Right renal cortex interstitium (tissue), 3 donors: ENCODE results near the gene IL1RAPL1. TPM values are rescaled to one million over a fixed set of nuclear protein-coding genes. Genes with fewer than 3 reads are reported as not detected.

Experiments used
- DNase-seq, 3 donors: peaks; one replicate each; pipeline ENCODE4 v3.0.0-alpha.2; 2013; ENCODE audit warnings: low read depth in 3 of 3, low spot score in 2 of 3
- polyA plus RNA-seq, 3 donors: library from polyadenylated mRNA; unstranded; fragments of 120-200 nt; gene quantifications; one replicate each; pipeline ENCODE4 v1.2.1, GENCODE V29; 2013; ENCODE audit not compliant: insufficient read length in 3 of 3

The IL1RAPL1 gene
- polyA plus RNA-seq, 3 donors: 2.3 to 3.6 (median 2.7) TPM

- DNase-seq: no peak
These were observed 999.9 kb downstream of the IL1RAPL1 start for GRCh38 chrX:29587107-29587506.

DNA sequence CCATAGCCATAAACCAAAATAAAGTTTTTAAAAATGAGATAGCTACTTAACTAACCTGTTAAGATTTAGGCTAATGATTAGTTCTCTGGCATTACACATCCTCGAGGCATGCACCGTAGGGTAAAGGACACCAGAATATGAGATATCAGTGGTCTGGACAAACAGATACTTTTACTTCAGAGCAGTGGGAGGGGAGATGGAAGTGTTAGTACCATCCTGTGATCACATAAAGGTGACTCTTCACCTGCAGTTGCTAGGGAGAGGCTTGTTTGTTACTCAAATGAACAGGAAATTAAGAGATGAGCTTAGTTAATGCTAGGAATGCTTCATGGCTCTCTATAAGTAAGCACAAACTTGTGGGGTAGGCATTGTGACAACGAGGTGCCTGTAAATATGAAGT, 1003.7 kb downstream of the IL1RAPL1 start:
- DNase-seq: no peak

DNA sequence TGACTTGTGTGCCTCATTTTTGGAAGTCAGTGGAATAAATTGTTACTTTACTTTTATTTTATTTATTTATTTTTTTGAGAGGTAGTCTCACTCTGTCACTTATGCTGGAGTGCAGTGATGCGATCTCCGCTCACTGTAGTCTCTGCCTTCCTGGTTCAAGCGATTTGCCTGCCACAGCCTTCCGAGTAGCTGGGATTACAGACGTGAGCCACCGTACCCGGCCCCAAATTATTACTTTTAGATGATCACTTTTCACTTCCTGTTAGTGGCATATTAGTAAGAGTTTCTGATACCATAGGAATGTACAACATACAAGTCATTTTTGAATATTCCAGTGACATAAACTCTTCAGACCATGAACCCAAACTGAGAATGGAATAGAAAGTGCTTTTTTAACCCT, 1017.1 kb downstream of the IL1RAPL1 start:
- DNase-seq: no peak

DNA sequence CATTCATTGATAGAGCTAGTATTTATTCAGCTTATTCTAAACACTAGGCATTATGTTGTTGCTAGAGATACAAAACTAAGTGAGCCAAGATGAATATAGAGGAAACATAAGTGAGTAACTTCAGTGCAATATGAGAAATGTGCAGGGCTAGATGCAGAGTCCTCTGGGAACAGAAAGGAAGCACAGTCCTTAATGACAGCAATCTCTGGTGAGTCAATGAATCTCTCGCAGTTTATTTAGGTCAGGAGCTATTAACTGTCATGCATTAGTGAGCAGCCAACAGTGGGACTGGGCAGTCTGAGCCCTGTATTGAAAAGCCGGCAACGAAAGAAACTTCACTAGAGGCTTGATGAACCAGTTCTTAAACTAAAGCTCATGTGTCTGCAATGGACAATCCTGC, 1030.0 kb downstream of the IL1RAPL1 start:
- no peak for DNase-seq

DNA sequence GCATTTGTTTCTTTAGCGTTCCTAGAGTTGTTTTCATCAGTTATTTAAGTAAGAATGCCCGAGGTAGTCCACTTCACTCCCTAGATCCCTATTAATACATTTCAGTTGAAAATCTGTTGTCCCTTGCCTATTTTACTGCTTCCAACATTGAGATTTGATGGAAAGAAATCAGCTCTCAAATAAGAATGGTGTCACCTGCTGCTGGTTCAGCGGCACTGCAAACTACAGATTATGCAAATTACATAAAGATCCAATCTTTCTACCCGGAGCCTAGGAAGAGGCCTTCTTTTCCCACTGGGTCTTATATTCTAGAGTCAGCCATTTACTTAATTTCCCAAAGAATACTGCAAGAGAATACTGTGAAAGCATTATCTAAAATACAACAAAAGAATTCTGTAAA, 1030.5 kb downstream of the IL1RAPL1 start:
- DNase-seq: no peak

- DNase-seq: no peak
These were observed 1040.6 kb downstream of the IL1RAPL1 start for GRCh38 chrX:29627833-29628232.

- no peak for DNase-seq
These were observed 1047.3 kb downstream of the IL1RAPL1 start for GRCh38 chrX:29634516-29634915.

GRCh38 chrX:29636331-29636730, 1049.1 kb downstream of the IL1RAPL1 start:
- DNase-seq: no peak

DNA sequence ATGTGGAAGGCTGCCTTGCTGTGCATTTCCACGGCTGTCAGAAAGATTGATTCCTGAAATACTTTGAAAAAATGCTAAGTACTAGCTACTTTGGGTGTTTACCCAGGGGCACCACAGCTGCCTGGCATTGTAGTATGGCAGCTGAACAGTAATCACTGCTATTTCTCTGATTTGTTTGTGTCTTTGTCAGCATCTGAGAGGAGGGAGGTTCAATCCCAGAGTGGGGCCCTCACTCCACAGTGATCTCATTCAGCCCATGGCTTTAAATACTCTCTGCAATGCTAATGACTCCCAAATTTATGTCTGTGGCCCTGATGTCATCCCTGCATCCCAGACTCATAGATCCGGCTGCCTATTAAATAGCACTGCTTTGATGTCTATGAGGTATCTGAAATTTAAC, 1052.9 kb downstream of the IL1RAPL1 start:
- DNase-seq: no peak

DNA sequence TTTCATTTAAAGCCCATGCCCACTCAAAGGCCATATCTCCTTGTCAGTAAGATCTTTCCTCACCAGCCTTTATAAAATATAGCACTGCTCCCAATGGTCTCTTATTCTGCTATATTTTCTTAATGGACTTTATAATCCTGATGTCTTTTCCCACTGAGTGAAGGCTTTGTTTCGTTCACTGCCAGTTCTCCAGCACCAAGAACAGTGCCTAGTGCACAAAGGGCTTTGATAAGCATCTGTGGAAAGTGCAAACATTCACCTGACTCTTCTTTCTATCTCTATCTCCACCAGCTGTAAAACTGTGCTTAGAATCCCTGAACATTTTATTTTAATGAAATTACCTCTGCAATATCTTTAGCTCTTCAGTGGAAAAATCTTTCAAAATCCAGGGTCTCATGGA, 1054.2 kb downstream of the IL1RAPL1 start:
- no peak for DNase-seq

- no peak for DNase-seq
These were observed 1055.9 kb downstream of the IL1RAPL1 start for GRCh38 chrX:29643181-29643580.

DNA sequence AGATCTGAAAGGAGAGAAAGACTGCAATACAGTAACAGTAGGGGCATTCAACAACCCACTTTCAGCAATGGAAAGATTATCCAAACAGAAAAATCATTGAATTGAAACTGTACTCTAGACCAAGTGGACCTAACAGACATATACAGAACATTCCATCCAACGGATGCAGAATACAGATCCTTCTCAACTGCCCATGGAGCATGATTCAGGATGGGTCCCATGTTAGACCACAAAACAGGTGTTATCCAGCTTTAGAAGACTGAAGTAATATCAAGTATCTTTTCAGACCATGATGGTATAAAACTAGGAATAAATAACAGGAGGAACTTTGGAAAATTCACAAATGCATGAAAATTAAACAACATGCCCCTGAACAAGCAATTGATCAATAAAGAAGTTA, 1060.9 kb downstream of the IL1RAPL1 start:
- DNase-seq: no peak

GRCh38 chrX:29652484-29652883, 1065.2 kb downstream of the IL1RAPL1 start:
- no peak for DNase-seq

- DNase-seq: no peak
These were observed 1066.5 kb downstream of the IL1RAPL1 start for GRCh38 chrX:29653721-29654120.

DNA sequence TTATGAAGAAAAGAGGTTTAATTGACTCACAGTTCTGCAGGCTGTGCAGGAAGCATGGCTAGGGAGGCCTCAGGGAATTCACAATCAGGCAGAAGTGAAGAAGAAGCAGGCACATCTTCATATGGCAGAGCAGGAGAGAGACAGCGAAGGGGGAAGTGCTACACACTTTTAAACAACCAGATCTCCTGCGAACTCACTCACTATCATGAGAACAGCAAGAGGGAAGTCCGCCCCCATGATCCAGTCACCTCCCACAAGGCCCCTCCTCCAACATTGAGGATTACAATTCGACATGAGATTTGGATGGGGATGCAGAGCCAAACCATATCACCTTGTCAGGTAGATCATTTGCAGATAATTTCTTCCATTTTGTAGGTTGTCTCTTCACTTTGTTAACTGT, 1072.7 kb downstream of the IL1RAPL1 start:
- DNase-seq: no peak

DNA sequence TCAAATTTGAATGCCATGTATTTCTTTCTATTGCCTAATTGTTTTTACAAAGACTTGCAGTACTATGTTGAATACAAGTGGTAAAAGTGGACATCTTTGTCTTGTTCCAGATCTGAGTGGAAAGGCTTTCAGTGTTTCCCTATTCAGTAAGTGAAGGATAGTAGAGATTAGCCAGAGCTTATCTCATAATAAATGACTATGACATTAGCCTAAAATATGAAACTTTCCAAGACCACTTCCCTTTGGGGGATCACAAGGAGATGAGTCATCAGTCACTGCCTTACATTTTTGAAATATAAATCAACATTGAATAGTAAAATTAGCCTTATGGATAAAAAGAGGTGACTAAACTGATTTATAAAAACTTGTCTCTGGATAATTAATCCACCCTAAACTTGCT, 1074.0 kb downstream of the IL1RAPL1 start:
- DNase-seq: no peak

DNA sequence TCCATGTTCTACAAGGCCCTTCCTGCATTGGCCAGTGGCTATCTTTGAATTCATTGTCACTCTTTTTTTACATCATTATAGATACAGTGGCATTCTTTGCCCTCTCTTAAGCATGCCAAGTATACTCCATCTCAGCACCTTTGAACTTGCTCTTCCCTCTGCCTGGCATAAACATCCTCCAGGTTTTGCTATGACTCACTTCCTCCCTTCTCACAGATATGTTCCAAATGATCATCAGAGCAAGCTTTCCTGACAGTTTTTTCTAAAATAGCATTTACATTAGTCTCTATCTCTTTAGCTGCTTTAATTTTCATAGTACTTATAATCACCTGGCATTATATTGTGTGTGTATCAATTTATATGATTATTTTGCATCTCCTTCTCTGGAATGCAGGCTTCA, 1074.9 kb downstream of the IL1RAPL1 start:
- DNase-seq: no peak

DNA sequence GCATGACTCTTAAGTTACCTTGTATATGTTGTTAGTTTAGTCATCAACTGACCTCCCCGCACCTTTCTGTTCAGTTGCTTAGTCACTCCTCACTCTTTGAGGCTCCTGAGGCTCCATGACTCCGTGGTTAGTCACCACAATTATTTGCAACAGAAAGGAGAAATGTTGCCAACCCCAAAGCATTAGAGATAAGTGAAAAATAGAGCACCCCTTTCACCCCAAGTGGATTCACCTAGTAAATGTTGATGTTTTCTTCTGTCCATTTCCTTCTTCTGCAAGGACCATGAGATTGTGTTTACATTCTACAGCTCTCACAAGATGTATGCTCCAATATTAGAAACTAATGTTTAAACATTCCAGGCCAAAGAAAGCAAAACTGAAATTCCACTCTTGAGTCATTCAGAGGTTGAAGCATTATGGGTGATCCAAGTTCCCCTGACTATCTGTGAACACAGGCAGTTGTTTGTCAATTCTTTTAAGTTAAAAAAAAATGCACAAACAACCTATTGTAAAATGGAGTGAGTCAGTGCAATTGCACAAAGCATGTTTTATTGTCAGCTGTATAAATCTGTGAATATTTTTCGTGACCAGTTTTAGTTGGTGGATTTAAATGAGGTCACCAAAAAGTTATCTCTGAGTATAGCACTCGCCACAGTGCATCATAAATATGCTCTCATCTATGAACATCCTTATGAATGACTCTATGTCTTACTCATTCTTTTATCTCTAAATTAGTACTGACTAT, 1075.7 kb downstream of the IL1RAPL1 start:
- no peak for DNase-seq

DNA sequence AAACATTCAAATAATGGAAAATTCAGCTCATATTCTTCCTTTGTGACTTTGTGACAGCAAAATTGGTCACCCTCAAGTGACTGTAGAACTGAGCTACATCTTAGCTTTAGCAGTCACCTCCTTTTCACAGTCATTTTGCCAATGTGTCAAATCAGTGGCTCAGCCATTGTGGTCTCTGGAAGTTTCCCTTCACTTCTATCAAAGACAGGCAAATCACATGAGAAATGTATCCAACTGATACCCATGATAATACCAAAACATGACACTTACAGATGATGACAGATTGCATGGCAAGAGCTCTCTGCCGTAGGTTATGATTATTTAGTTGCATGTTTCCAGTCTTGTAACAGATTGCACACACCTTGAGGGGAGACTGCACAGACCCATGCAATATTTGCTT, 1078.3 kb downstream of the IL1RAPL1 start:
- no peak for DNase-seq

GRCh38 chrX:29666366-29666765, 1079.1 kb downstream of the IL1RAPL1 start:
- no peak for DNase-seq

GRCh38 chrX:29671421-29671820, 1084.2 kb downstream of the IL1RAPL1 start:
- DNase-seq: no peak

DNA sequence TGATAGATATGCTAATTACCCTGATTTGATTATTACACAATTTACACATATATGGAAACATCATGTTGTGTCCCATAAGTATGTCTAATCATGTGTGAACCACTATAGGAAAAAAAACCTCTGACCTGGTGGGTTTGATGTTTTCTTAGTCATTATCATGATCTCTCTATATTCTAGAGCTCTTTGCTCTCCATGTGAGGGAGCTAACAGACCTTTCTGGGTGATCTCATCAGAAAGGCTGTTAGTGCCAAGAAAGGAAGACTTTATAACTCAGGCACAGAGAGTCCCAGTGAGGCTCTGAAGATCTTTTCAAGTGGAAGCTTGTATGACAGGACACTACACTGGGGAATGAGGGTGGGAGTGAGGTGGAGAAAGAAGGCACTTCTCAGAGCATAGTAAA, 1100.4 kb downstream of the IL1RAPL1 start:
- no peak for DNase-seq

DNA sequence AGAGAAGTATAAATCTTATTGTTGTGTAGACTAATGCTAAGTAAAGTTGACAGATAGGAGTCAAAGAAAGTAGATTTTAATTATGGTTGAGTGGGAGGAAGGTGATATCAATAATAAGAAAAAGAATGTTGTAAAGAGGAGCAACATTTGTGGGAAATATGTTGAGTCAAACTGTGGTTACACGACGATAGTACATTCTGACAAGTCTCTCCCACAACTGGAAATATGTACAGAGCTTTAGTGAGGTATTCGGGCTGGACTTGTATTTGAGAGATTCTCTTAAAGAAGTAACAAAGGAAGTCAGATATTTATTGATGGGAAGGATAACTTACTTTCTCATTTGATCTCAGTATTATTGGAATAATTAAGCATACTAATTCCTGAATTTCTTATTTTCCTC, 1102.8 kb downstream of the IL1RAPL1 start:
- DNase-seq: no peak
